ENCODE measurements around the gene SLC25A1. TPM values are rescaled to one million over a fixed set of nuclear protein-coding genes. Genes with fewer than 3 reads are reported as not detected.

Gene SLC25A1
- total and polyA plus RNA-seq, 4 donors, result 36.3 to 95.8 (median 48.6) TPM

GRCh38 chr22:19143212-19143611 is 35.3 kb downstream of the SLC25A1 start:
- Histone ChIP-seq H3K9ac (ENCODE audit: insufficient read depth in 1 of 2, low read length in 2 of 2) (no peak overlapping the region), H3K9me3 (ENCODE audit: control insufficient read depth in 4 of 4, insufficient read depth in 3 of 4, low read length in 3 of 4) (no peaks in the 10 kb centered on the region), H3K4me1 (ENCODE audit: control insufficient read depth in 5 of 5, insufficient read depth in 5 of 5, low read length in 5 of 5) (peaks cover 0 to 8% (median 0%) of the 10 kb centered on the region in 5 donors), H3K4me3 (no peak overlapping the region), H3K36me3 (ENCODE audit: control insufficient read depth in 4 of 4, insufficient read depth in 4 of 4, low read length in 4 of 4) (peaks cover 5 to 39% (median 25%) of the 10 kb centered on the region in 4 donors), H3K27ac (ENCODE audit: low read depth in 1 of 2, low read length in 1 of 2) (no peak overlapping the region), H3K27me3 (ENCODE audit: control insufficient read depth in 3 of 3, insufficient read depth in 3 of 3, low read length in 2 of 3) (peaks cover 1 to 18% (median 16%) of the 10 kb centered on the region in 3 donors)
- TF ChIP-seq CTCF (IDR thresholded peaks at IDR 0.05; ENCODE audit: control extremely low read depth, extremely low read depth), result no peak
- WGBS, 2 donors, result 90 to 93% methylated on average over 5 of the region's 5 CpGs
- DNase-seq, result no peak
- ATAC-seq (ENCODE audit: insufficient read depth, low FRiP score), result no peak

GRCh38 chr22:19142394-19142793 is 36.1 kb downstream of the SLC25A1 start:
- peaks cover 0 to 8% (median 0%) of the 10 kb centered on the region in 5 donors for H3K4me1 ChIP-seq (ENCODE audit: control insufficient read depth in 5 of 5, insufficient read depth in 5 of 5, low read length in 5 of 5)
- peaks cover 5 to 47% (median 31%) of the 10 kb centered on the region in 4 donors for H3K36me3 ChIP-seq (ENCODE audit: control insufficient read depth in 4 of 4, insufficient read depth in 4 of 4, low read length in 4 of 4)
- no peak for TF ChIP-seq CTCF (IDR thresholded peaks at IDR 0.05; ENCODE audit: control extremely low read depth, extremely low read depth)
- no peak overlapping the region for H3K4me3 ChIP-seq
- ATAC-seq (ENCODE audit: insufficient read depth, low FRiP score) (no peak), DNase-seq (no peak)
- H3K27me3 ChIP-seq (ENCODE audit: control insufficient read depth in 3 of 3, insufficient read depth in 3 of 3, low read length in 2 of 3), result peaks cover 0 to 10% (median 8%) of the 10 kb centered on the region in 3 donors
- WGBS, 2 donors, result 97 to 99% methylated on average over 9 of the region's 9 CpGs
- no peak overlapping the region for H3K27ac ChIP-seq (ENCODE audit: low read depth in 1 of 2, low read length in 1 of 2)
- H3K9ac ChIP-seq (ENCODE audit: insufficient read depth in 1 of 2, low read length in 2 of 2), result no peak overlapping the region
- H3K9me3 ChIP-seq (ENCODE audit: control insufficient read depth in 4 of 4, insufficient read depth in 3 of 4, low read length in 3 of 4), result no peaks in the 10 kb centered on the region

GRCh38 chr22:19139974-19140373 is 38.6 kb downstream of the SLC25A1 start:
- peaks cover 8 to 60% (median 38%) of the 10 kb centered on the region in 4 donors for H3K36me3 ChIP-seq (ENCODE audit: control insufficient read depth in 4 of 4, insufficient read depth in 4 of 4, low read length in 4 of 4)
- ATAC-seq (ENCODE audit: insufficient read depth, low FRiP score) (no peak), DNase-seq (no peak)
- H3K9ac ChIP-seq (ENCODE audit: insufficient read depth in 1 of 2, low read length in 2 of 2), result no peak overlapping the region
- no peaks in the 10 kb centered on the region for H3K9me3 ChIP-seq (ENCODE audit: control insufficient read depth in 4 of 4, insufficient read depth in 3 of 4, low read length in 3 of 4)
- H3K4me3 ChIP-seq, result no peak overlapping the region
- WGBS, 2 donors, result 92% methylated on average over 5 of the region's 5 CpGs
- no peaks in the 10 kb centered on the region for H3K27me3 ChIP-seq (ENCODE audit: control insufficient read depth in 3 of 3, insufficient read depth in 3 of 3, low read length in 2 of 3)
- TF ChIP-seq CTCF (IDR thresholded peaks at IDR 0.05; ENCODE audit: control extremely low read depth, extremely low read depth), result no peak
- peaks cover 0 to 8% (median 0%) of the 10 kb centered on the region in 5 donors for H3K4me1 ChIP-seq (ENCODE audit: control insufficient read depth in 5 of 5, insufficient read depth in 5 of 5, low read length in 5 of 5)
- H3K27ac ChIP-seq (ENCODE audit: low read depth in 1 of 2, low read length in 1 of 2), result no peak overlapping the region

- peaks cover 0 to 8% (median 0%) of the 10 kb centered on the region in 5 donors for H3K4me1 ChIP-seq (ENCODE audit: control insufficient read depth in 5 of 5, insufficient read depth in 5 of 5, low read length in 5 of 5)
- H3K36me3 ChIP-seq (ENCODE audit: control insufficient read depth in 4 of 4, insufficient read depth in 4 of 4, low read length in 4 of 4), result peaks cover 15 to 70% (median 38%) of the 10 kb centered on the region in 4 donors
- H3K9ac ChIP-seq (ENCODE audit: insufficient read depth in 1 of 2, low read length in 2 of 2), result no peak overlapping the region
- H3K9me3 ChIP-seq (ENCODE audit: control insufficient read depth in 4 of 4, insufficient read depth in 3 of 4, low read length in 3 of 4), result no peaks in the 10 kb centered on the region
- 94 to 96% methylated on average over 9 of the region's 9 CpGs for WGBS, 2 donors
- DNase-seq (no peak), ATAC-seq (ENCODE audit: insufficient read depth, low FRiP score) (no peak)
- H3K27ac ChIP-seq (ENCODE audit: low read depth in 1 of 2, low read length in 1 of 2), result no peak overlapping the region
- no peak for TF ChIP-seq CTCF (IDR thresholded peaks at IDR 0.05; ENCODE audit: control extremely low read depth, extremely low read depth)
- H3K4me3 ChIP-seq, result no peak overlapping the region
- H3K27me3 ChIP-seq (ENCODE audit: control insufficient read depth in 3 of 3, insufficient read depth in 3 of 3, low read length in 2 of 3), result no peaks in the 10 kb centered on the region
These were observed 39.6 kb downstream of the SLC25A1 start for GRCh38 chr22:19139001-19139356.

Data from lung (tissue), 12 donors.